OCI-LY1 (cell line): ENCODE data around the gene ZBTB42.

Experiments
- EZH2 ChIP-seq: fragments of 200-600 bp; sonication (generic), shearing (Covaris generic); IDR thresholded peaks from 2 replicates; pipeline ENCODE4 v1.8.0; 2017; ENCODE audit warnings: borderline replicate concordance, mixed run types, mild to moderate bottlenecking, antibody characterized with exemption, low read length, moderate library complexity, mixed read lengths
- TF ChIP-seq, protein P1 (sequence below): fragments of 200-600 bp; sonication (generic), shearing (Covaris generic); IDR thresholded peaks from 2 replicates; pipeline ENCODE4 v1.5.1; 2017; ENCODE audit warnings: mild to moderate bottlenecking, antibody characterized with exemption, low read length, moderate library complexity, mixed read lengths

GRCh38 chr14:104788161-104788818 lies 12.6 kb upstream of the ZBTB42 start:
- TF ChIP-seq, protein P1, sequence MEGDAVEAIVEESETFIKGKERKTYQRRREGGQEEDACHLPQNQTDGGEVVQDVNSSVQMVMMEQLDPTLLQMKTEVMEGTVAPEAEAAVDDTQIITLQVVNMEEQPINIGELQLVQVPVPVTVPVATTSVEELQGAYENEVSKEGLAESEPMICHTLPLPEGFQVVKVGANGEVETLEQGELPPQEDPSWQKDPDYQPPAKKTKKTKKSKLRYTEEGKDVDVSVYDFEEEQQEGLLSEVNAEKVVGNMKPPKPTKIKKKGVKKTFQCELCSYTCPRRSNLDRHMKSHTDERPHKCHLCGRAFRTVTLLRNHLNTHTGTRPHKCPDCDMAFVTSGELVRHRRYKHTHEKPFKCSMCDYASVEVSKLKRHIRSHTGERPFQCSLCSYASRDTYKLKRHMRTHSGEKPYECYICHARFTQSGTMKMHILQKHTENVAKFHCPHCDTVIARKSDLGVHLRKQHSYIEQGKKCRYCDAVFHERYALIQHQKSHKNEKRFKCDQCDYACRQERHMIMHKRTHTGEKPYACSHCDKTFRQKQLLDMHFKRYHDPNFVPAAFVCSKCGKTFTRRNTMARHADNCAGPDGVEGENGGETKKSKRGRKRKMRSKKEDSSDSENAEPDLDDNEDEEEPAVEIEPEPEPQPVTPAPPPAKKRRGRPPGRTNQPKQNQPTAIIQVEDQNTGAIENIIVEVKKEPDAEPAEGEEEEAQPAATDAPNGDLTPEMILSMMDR: no peak
- TF ChIP-seq EZH2: no peak
